ENCODE data around the gene NPAS3.

NPAS3 gene

GRCh38 chr14:33480071-33480886 is 541.6 kb downstream of the NPAS3 start:
- no peak for DNase-seq (ENCODE audit: low read depth in 2 of 2)

GRCh38 chr14:33480887-33481184 is 542.2 kb downstream of the NPAS3 start:
- no peak for DNase-seq (ENCODE audit: low read depth in 2 of 2)

- no peak for DNase-seq (ENCODE audit: low read depth in 2 of 2)
Measured at GRCh38 chr14:33483110-33483509, 544.4 kb downstream of the NPAS3 start.

- no peak for DNase-seq (ENCODE audit: low read depth in 2 of 2)
Measured at GRCh38 chr14:33483541-33483940, 544.9 kb downstream of the NPAS3 start.

GRCh38 chr14:33484264-33484663 is 545.6 kb downstream of the NPAS3 start:
- no peak for DNase-seq (ENCODE audit: low read depth in 2 of 2)

- no peak for DNase-seq (ENCODE audit: low read depth in 2 of 2)
Measured at GRCh38 chr14:33486332-33486890, 547.7 kb downstream of the NPAS3 start.

GRCh38 chr14:33488582-33488981 is 549.9 kb downstream of the NPAS3 start:
- no peak for DNase-seq (ENCODE audit: low read depth in 2 of 2)

GRCh38 chr14:33490555-33490954 is 551.9 kb downstream of the NPAS3 start:
- DNase-seq (ENCODE audit: low read depth in 2 of 2): no peak

GRCh38 chr14:33491112-33491511 is 552.4 kb downstream of the NPAS3 start:
- no peak for DNase-seq (ENCODE audit: low read depth in 2 of 2)

GRCh38 chr14:33492491-33492890 is 553.8 kb downstream of the NPAS3 start:
- DNase-seq (ENCODE audit: low read depth in 2 of 2): no peak

- no peak for DNase-seq (ENCODE audit: low read depth in 2 of 2)
Measured at GRCh38 chr14:33493266-33493665, 554.6 kb downstream of the NPAS3 start.

- no peak for DNase-seq (ENCODE audit: low read depth in 2 of 2)
Measured at GRCh38 chr14:33493990-33494389, 555.3 kb downstream of the NPAS3 start.

- DNase-seq (ENCODE audit: low read depth in 2 of 2): no peak
Measured at GRCh38 chr14:33499687-33500086, 561.0 kb downstream of the NPAS3 start.

- DNase-seq (ENCODE audit: low read depth in 2 of 2): no peak
Measured at GRCh38 chr14:33504246-33505099, 565.8 kb downstream of the NPAS3 start.

- DNase-seq (ENCODE audit: low read depth in 2 of 2): no peak
Measured at GRCh38 chr14:33505266-33505962, 566.7 kb downstream of the NPAS3 start.

- DNase-seq (ENCODE audit: low read depth in 2 of 2): no peak
Measured at GRCh38 chr14:33505963-33506329, 567.3 kb downstream of the NPAS3 start.

- no peak for DNase-seq (ENCODE audit: low read depth in 2 of 2)
Measured at GRCh38 chr14:33508126-33509062, 569.7 kb downstream of the NPAS3 start.

GRCh38 chr14:33509454-33509853 is 570.8 kb downstream of the NPAS3 start:
- DNase-seq (ENCODE audit: low read depth in 2 of 2): no peak

- DNase-seq (ENCODE audit: low read depth in 2 of 2): no peak
Measured at GRCh38 chr14:33510063-33510481, 571.4 kb downstream of the NPAS3 start.

- DNase-seq (ENCODE audit: low read depth in 2 of 2): no peak
Measured at GRCh38 chr14:33510991-33511390, 572.3 kb downstream of the NPAS3 start.

Data from stimulated activated CD8-positive, alpha-beta memory T cell treated with anti-CD3 and anti-CD28 coated beads, Interleukin-7, amount 100 ng/mL, for 1 hour (primary cell).